ENCODE results near the gene PDZRN3.

DNA sequence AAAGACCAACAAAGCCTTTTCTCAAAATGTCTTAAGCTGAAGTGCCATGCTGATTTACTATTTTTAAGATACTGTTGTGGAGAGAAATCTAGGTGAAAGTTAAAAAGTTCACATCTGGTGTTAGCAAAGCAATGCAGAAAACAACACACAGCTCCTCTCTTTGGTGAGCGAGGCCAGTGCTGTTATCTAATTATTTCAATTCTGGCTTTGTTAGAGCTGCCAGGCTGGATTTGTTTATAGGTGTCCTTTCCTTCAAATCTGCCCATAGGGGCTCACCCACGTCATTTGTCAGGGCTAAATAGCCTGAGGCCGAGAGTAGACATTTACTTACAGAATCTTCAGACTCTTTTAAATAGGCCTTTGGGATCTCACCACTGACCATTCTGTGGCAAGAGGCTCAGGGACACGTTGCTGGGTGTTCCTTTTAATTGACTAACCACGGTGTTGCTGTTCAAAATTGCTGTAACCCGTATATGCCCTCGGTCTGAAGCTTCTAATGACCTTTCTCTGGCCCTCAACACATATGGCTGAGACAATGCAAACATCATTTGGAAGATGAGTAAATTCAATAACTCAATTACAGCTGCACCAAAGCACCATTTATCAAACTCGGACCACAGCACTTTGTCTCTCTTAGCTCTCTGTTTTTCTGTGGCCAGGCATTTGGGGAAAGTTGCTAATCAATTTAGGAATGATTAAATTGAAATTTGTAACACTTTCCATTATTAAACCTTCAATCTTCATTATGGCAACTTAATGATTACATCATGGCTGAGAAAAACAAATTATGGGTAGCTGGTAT, 152.6 kb downstream of the PDZRN3 start:
- TF ChIP-seq POLR2A (IDR thresholded peaks at IDR 0.05) = no peak
- TF ChIP-seq, protein P1, sequence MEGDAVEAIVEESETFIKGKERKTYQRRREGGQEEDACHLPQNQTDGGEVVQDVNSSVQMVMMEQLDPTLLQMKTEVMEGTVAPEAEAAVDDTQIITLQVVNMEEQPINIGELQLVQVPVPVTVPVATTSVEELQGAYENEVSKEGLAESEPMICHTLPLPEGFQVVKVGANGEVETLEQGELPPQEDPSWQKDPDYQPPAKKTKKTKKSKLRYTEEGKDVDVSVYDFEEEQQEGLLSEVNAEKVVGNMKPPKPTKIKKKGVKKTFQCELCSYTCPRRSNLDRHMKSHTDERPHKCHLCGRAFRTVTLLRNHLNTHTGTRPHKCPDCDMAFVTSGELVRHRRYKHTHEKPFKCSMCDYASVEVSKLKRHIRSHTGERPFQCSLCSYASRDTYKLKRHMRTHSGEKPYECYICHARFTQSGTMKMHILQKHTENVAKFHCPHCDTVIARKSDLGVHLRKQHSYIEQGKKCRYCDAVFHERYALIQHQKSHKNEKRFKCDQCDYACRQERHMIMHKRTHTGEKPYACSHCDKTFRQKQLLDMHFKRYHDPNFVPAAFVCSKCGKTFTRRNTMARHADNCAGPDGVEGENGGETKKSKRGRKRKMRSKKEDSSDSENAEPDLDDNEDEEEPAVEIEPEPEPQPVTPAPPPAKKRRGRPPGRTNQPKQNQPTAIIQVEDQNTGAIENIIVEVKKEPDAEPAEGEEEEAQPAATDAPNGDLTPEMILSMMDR (IDR thresholded peaks at IDR 0.05) = no peak
